Activated B cell treated with CpG ODN at 0.5 μM for 24 hours (primary cell): Measurements from ENCODE around the gene NETO2. TPM values are rescaled to one million over a fixed set of nuclear protein-coding genes. Genes with fewer than 3 reads are reported as not detected.

Source experiments
- ATAC-seq: fragments of 200-7000 bp; cut with Tn5 transposase; one replicate; pipeline ENCODE4 v1.10.0; 2021; ENCODE audit warnings: low read depth, mild to moderate bottlenecking, moderate library complexity
- CTCF ChIA-PET: fragments of 350-600 bp; sonication (Branson Sonifier 250); formaldehyde crosslinking; loops from one replicate; lab custom pipeline; 2021; ENCODE audit warnings: antibody characterized with exemption; lab: Charles Lee
- POLR2A ChIA-PET: fragments of 350-600 bp; sonication (Branson Sonifier 250); formaldehyde crosslinking; loops from one replicate; lab custom pipeline; 2021; ENCODE audit warnings: antibody characterized with exemption; lab: Charles Lee
- DNase-seq: peaks from one replicate; pipeline ENCODE4 v3.0.0; 2022
- H3K27ac Mint-ChIP-seq: one replicate; pipeline ENCODE4 v1.8.0; 2020; ENCODE audit warnings: mixed read lengths
- H3K27me3 Mint-ChIP-seq: one replicate; pipeline ENCODE4 v1.8.0; 2021; ENCODE audit warnings: mixed read lengths
- H3K36me3 Mint-ChIP-seq: one replicate; pipeline ENCODE4 v1.8.0; 2021; ENCODE audit warnings: low read depth, mixed read lengths
- H3K4me1 Mint-ChIP-seq: one replicate; pipeline ENCODE4 v1.8.0; 2021; ENCODE audit warnings: mixed read lengths
- H3K4me3 Mint-ChIP-seq: one replicate; pipeline ENCODE4 v1.8.0; 2020; ENCODE audit warnings: mild to moderate bottlenecking, mixed read lengths
- H3K9me3 Mint-ChIP-seq: one replicate; pipeline ENCODE4 v1.8.0; 2020; ENCODE audit warnings: mixed read lengths
- intact Hi-C: fragments of 100-400 bp; cut with micrococcal nuclease; formaldehyde crosslinking; loops from one replicate; pipeline ENCODE4 v1.15.1; 2024
- total RNA-seq: library from RNA; stranded (reverse); gene quantifications from 2 replicates; pipeline ENCODE4 v1.2.3, GENCODE V29; 2022
- TF ChIP-seq, protein P1 (sequence below): fragments of 200-600 bp; IDR thresholded peaks from one replicate; pipeline ENCODE4 v1.8.0; 2022; ENCODE audit warnings: antibody characterized with exemption, mild to moderate bottlenecking

The NETO2 gene
- total RNA-seq, 1 donor from 2014 or later, result 8.8 TPM

DNA sequence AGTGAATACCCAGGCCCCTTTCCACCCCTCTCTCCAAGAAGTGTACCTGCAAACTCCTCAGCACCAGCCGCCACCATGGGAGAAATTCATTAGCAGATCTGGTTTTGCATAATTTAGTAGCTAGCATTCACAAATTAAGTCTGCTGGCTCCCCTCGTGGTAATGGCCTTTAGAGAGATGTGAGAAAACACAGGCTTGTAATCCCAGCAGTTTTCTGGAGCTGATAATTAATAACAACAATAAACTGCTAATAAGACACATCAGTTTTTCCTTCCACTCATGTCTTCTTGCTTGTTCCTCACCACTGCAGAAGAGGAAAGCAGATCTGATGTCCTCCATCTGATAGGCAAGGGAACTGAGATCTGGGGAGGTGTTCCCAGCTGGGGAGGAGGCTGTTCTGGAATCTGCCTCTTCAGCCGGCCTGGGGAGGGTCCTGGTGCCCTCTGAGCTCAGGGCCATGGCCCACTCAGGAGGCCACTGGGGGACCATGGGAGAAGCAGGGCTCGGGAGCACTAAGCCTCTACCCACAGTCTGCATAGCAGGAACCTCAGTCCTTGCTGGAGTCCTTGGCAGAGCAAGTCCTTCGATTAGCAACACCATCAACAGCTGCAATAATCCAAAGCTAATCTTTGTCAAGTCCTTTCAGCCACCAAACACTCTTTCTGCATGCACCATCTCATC lies 96.1 kb downstream of the NETO2 start:
- no peak overlapping the region for H3K27ac Mint-ChIP-seq
- ChIA-PET POLR2A (interaction anchor here (0.6 to 1.2 kb wide), 2 partner anchors 10 to 65 kb away, joined by 3 to 9 read pairs; no protein-coding TSS in a partner anchor), CTCF (interaction anchor here (1.7 kb wide), 1 partner anchor 10 kb away, joined by 15 read pairs; no protein-coding TSS in a partner anchor)
- TF ChIP-seq, protein P1, sequence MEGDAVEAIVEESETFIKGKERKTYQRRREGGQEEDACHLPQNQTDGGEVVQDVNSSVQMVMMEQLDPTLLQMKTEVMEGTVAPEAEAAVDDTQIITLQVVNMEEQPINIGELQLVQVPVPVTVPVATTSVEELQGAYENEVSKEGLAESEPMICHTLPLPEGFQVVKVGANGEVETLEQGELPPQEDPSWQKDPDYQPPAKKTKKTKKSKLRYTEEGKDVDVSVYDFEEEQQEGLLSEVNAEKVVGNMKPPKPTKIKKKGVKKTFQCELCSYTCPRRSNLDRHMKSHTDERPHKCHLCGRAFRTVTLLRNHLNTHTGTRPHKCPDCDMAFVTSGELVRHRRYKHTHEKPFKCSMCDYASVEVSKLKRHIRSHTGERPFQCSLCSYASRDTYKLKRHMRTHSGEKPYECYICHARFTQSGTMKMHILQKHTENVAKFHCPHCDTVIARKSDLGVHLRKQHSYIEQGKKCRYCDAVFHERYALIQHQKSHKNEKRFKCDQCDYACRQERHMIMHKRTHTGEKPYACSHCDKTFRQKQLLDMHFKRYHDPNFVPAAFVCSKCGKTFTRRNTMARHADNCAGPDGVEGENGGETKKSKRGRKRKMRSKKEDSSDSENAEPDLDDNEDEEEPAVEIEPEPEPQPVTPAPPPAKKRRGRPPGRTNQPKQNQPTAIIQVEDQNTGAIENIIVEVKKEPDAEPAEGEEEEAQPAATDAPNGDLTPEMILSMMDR, result no peak
- H3K27me3 Mint-ChIP-seq, result no peaks in the 10 kb centered on the region
- H3K4me3 Mint-ChIP-seq, result no peak overlapping the region
- no peak for ATAC-seq
- no peak for DNase-seq
- H3K9me3 Mint-ChIP-seq, result no peaks in the 10 kb centered on the region
- H3K4me1 Mint-ChIP-seq, result peaks cover 31% of the 10 kb centered on the region
- intact Hi-C loops, result no loop called here
- no peaks in the 10 kb centered on the region for H3K36me3 Mint-ChIP-seq

DNA sequence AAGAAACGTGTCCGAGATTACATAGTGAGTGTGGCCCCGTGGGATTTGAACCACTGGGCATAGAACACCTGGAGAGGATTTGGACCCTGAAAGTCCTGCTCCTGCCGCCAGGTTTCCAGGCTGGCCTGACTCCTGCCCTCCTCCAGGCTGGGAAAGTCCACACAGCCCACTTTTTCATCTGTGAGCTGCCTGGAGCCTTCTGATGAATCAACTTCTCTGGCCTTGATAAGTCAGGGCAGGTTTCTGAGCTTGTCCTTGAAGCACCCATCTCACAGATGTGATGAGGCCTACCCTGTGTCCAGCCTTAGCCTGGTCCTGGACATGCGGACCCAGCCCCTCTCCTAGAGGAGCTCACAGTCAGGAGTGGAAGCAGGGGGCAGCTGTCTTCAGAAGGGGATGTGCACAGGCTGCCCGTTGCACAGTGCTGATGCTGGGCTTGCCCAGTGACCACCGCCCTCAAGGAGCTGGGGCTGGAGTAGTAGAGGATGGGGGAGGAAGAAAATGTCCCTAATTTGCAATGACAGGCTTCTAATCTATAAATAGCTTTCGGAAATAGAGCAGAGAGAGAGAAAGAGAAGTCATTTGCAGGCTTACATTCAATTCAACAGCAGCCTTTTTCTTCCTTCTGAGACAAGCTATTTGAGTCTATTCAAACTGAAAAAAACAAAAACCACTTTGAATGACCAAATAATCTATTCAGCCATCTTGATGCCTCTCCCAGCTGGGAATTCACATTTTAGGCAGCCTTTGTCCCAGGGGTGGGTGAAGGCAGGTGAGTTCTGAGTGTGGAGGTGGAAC lies 96.8 kb downstream of the NETO2 start:
- Mint-ChIP-seq H3K36me3 (no peaks in the 10 kb centered on the region), H3K4me1 (peaks cover 36% of the 10 kb centered on the region), H3K9me3 (no peaks in the 10 kb centered on the region), H3K27ac (no peak overlapping the region), H3K4me3 (no peak overlapping the region), H3K27me3 (no peaks in the 10 kb centered on the region)
- CTCF ChIA-PET, result interaction anchor here (1.7 kb wide), 1 partner anchor 10 kb away, joined by 15 read pairs; no protein-coding TSS in a partner anchor
- TF ChIP-seq, protein P1, result no peak
- POLR2A ChIA-PET, result interaction anchor here (1.2 kb wide), 1 partner anchor 9 kb away, joined by 3 read pairs; no protein-coding TSS in a partner anchor
- no peak for DNase-seq
- ATAC-seq, result peak; percentile 37
- intact Hi-C loops, result no loop called here

DNA sequence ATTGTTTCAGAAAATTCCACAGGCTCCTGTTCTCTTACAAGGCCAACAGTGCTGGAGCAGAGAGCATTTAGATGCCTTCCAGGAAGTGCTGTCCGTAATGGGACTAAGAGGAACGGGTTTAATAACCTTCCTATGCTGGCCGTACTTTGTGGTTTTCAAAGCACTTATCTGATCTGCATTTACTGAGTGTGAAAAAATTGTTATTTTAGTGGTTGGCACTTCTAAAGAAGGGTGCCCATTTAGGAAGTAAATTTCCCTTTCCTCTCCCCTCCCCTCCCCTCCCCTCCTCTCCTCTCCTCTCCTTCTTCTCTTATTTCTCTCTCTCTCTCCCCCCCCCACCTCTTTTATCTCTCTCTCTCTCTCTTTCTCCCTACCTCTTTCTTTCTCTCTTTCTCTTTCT lies 98.3 kb downstream of the NETO2 start:
- intact Hi-C loops, result no loop called here
- DNase-seq, result no peak
- CTCF ChIA-PET, result no interaction called here
- no peaks in the 10 kb centered on the region for H3K36me3 Mint-ChIP-seq
- H3K27ac Mint-ChIP-seq, result no peak overlapping the region
- no peaks in the 10 kb centered on the region for H3K9me3 Mint-ChIP-seq
- TF ChIP-seq, protein P1, result no peak
- H3K4me3 Mint-ChIP-seq, result no peak overlapping the region
- ATAC-seq, result no peak
- POLR2A ChIA-PET, result no interaction called here
- H3K4me1 Mint-ChIP-seq, result peaks cover 38% of the 10 kb centered on the region
- no peaks in the 10 kb centered on the region for H3K27me3 Mint-ChIP-seq

DNA sequence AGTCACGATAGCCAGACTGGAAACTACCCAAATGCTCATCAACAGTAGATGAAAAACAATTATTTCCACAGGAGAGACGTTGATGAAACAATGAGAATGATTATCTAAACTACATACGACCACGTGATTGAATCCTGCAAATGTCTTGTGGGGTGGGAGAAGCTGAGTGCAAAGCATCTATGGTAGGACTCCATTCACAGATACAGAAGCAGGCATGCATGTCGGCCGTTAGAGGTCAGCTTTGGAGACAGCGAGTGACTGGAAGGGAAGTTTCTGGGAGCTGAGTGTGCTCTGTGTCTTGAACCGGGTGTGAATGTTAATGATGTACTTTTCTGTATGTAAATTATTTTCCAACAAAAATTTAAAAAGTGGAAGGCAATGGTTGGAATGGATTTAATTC lies 98.7 kb downstream of the NETO2 start:
- ChIA-PET POLR2A (no interaction called here), CTCF (no interaction called here)
- H3K27ac Mint-ChIP-seq, result no peak overlapping the region
- H3K4me3 Mint-ChIP-seq, result no peak overlapping the region
- H3K27me3 Mint-ChIP-seq, result no peaks in the 10 kb centered on the region
- H3K4me1 Mint-ChIP-seq, result peaks cover 38% of the 10 kb centered on the region
- intact Hi-C loops, result no loop called here
- ATAC-seq (no peak), DNase-seq (no peak)
- H3K9me3 Mint-ChIP-seq, result no peaks in the 10 kb centered on the region
- H3K36me3 Mint-ChIP-seq, result no peaks in the 10 kb centered on the region
- TF ChIP-seq, protein P1, result no peak
